GM12873 (cell line): Measurements from ENCODE around the gene TMEM74B.

ENCODE experiments used
- CTCF ChIP-seq: IDR thresholded peaks from 2 replicates; pipeline ENCODE4 v1.5.1; 2012; ENCODE audit warnings: low read depth, mild to moderate bottlenecking, moderate library complexity, low read length, control low read depth; ENCODE audit not compliant: insufficient read depth; ENCODE audit errors: missing control alignments

The TMEM74B gene

GRCh38 chr20:1163653-1164052 lies 21.1 kb downstream of the TMEM74B start:
- TF ChIP-seq CTCF, result no peak

DNA sequence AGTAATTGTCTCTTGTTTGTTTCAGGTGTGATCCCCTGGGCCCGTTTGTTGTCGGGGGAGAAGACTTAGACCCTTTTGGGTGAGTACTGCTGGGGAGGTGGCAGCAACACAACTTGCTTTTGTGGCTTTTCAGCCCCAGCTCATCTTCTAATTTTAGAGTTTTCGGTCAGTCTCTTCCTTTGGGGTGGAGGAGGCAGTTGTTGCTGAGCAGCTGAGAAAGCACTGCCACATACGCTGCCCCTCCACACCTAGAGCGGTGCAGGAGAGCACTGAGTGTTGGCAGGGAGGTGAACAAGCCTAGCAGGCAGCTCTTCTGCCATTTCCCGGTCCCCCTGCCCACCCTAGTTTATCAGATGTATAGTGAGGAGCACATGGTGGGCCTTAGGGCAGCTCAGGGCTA lies 21.7 kb downstream of the TMEM74B start:
- no peak for TF ChIP-seq CTCF

DNA sequence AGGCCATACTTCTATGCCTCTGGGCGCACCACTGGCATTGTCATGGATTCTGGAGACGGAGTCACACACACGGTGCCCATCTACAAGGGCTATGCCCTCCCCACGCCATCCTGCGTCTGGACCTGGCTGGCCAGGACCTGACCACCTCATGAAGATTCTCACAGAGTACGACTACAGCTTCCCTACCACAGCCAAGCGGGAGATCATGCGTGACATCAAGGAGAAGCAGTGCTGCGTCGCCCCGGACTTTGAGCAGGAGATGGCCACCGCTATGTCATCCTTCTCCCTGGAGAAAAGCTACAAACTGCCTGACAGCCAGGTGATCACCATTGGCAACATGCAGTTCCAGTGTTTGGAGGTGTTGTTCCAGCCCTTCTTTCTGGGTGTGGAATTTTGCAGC lies 23.8 kb downstream of the TMEM74B start:
- no peak for TF ChIP-seq CTCF

DNA sequence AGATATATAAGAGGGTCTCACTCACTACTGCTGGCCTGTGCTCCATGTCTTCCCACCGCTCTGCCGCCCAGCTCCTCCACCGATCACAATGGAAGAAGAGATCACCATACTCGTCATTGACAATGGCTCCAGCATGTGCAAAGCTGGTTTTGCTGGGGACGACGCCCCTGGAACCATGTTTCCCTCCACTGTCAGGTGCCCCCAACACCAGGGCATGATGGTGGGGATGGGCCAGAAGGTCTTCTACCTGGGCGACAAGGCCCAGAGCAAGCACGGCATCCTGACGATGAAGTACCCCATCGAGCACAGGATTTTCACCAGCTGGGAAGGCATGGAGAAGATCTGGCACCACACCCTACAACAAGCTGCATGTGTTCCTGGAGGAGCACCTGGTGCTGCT lies 24.3 kb downstream of the TMEM74B start:
- no peak for TF ChIP-seq CTCF

DNA sequence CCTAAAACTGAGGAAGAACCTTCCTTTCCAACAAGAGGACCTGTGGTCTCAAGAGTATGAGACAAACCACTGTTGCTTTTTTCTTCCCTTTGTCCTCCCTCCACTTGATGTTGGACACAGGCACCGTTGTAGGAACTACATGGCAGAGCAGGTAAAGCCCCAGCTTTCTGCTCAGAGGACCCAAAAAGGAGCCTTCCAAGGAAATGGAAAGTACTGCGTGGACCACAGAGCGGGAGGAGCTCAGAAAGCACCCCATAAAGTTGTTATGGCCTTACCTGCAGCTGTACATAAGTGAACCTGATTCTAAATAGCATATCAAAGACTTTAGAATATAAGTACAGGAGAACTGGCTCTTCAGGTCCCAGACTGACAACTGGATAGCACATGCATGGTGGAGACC lies 29.4 kb downstream of the TMEM74B start:
- TF ChIP-seq CTCF, result no peak

DNA sequence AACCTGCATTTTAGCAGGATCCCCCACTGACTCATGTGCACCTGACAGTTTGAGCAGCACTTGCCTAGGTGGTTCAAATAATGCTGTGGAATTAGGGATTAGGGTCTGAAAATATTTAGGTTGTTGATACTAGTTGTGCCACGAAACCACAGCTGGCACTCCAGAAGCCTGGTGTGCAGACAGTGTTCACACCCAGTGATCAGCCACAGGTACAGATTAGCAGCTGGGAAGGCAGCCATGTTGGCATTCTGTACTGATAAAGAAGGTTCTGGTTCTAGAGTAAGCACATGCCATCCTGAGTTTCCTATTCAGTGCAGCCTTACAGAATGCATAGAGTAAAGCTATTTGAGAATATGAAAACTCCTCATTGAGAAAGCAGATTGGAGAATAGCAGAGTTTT lies 30.1 kb downstream of the TMEM74B start:
- TF ChIP-seq CTCF, result no peak

DNA sequence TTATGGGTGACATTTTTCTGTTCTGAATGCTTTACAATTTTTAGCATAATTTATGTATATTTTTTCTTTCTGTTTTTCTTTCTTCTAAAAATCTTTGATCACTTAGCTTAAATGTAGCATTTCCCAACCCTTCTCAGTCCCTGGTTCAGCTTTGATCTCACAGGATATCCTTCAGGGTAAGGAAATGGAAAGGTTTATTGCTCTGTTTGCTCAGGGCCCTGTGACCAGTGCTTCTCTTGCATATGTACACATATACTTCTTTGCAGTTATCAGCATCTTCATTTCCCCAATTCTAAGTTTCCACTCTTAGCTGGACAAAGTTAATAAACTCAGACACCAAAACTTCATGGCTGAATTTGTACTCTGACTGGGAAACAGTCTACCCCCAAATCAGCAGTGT lies 30.6 kb downstream of the TMEM74B start:
- no peak for TF ChIP-seq CTCF

- TF ChIP-seq CTCF, result no peak
Measured at GRCh38 chr20:1150968-1151367, 33.8 kb downstream of the TMEM74B start.
